NT2/D1 (cell line): ENCODE measurements around the gene CSNK1G1.

Source experiments
- SUZ12 ChIP-seq: IDR thresholded peaks from 2 replicates; pipeline ENCODE4 v1.6.1; 2011; ENCODE audit not compliant: insufficient read length, insufficient read depth; ENCODE audit errors: extremely low read depth
- ZNF274 ChIP-seq: IDR thresholded peaks from 2 replicates; pipeline ENCODE4 v1.6.1; 2011; ENCODE audit warnings: mild to moderate bottlenecking, low read depth, low read length

- TF ChIP-seq SUZ12 (no peak), ZNF274 (no peak)
Measured at GRCh38 chr15:64348455-64348854, 7.5 kb downstream of the CSNK1G1 start.
